ENCODE data around the gene ERMAP. TPM values are rescaled to one million over a fixed set of nuclear protein-coding genes. Genes with fewer than 3 reads are reported as not detected.
A peak's percentile ranks its signal among the peaks of the same experiment; 100 is the strongest.

The ERMAP gene
- total RNA-seq, 2 donors from 2014 or later = 6.4 to 8.9 TPM

- H3K9me3 ChIP-seq (ENCODE audit: control insufficient read depth, low read length, poor library complexity, severe bottlenecking) = no peaks in the 10 kb centered on the region
- Mint-ChIP-seq H3K27me3 (peaks cover 22% of the 10 kb centered on the region), H3K4me3 (no peak overlapping the region), H3K4me1 (no peaks in the 10 kb centered on the region), H3K27ac (no peak overlapping the region), H3K36me3 (ENCODE audit: low read depth) (no peaks in the 10 kb centered on the region)
- DNase-seq (no peak), ATAC-seq (no peak)
These were observed 63.5 kb downstream of the ERMAP start for GRCh38 chr1:42880384-42880783.

- no peak overlapping the region for H3K27ac Mint-ChIP-seq
- no peaks in the 10 kb centered on the region for H3K36me3 Mint-ChIP-seq (ENCODE audit: low read depth)
- H3K27me3 Mint-ChIP-seq = peaks cover 19% of the 10 kb centered on the region
- DNase-seq = no peak
- no peaks in the 10 kb centered on the region for H3K9me3 ChIP-seq (ENCODE audit: control insufficient read depth, low read length, poor library complexity, severe bottlenecking)
- no peaks in the 10 kb centered on the region for H3K4me1 Mint-ChIP-seq
- ATAC-seq = no peak
- no peak overlapping the region for H3K4me3 Mint-ChIP-seq
These were observed 69.3 kb downstream of the ERMAP start for GRCh38 chr1:42886046-42886739.

GRCh38 chr1:42886800-42887199 lies 69.9 kb downstream of the ERMAP start:
- no peaks in the 10 kb centered on the region for H3K9me3 ChIP-seq (ENCODE audit: control insufficient read depth, low read length, poor library complexity, severe bottlenecking)
- Mint-ChIP-seq H3K4me3 (no peak overlapping the region), H3K27ac (no peak overlapping the region), H3K36me3 (ENCODE audit: low read depth) (no peaks in the 10 kb centered on the region), H3K27me3 (peaks cover 19% of the 10 kb centered on the region), H3K4me1 (no peaks in the 10 kb centered on the region)
- DNase-seq (no peak), ATAC-seq (no peak)

- DNase-seq = no peak
- no peak for ATAC-seq
- Mint-ChIP-seq H3K36me3 (ENCODE audit: low read depth) (no peaks in the 10 kb centered on the region), H3K4me1 (no peaks in the 10 kb centered on the region), H3K27ac (no peak overlapping the region), H3K27me3 (peaks cover 19% of the 10 kb centered on the region), H3K4me3 (no peak overlapping the region)
- no peaks in the 10 kb centered on the region for H3K9me3 ChIP-seq (ENCODE audit: control insufficient read depth, low read length, poor library complexity, severe bottlenecking)
These were observed 70.4 kb downstream of the ERMAP start for GRCh38 chr1:42887366-42887765.

GRCh38 chr1:42888013-42888633 lies 71.2 kb downstream of the ERMAP start:
- Mint-ChIP-seq H3K4me1 (no peaks in the 10 kb centered on the region), H3K27me3 (peaks cover 19% of the 10 kb centered on the region), H3K4me3 (no peak overlapping the region), H3K36me3 (ENCODE audit: low read depth) (no peaks in the 10 kb centered on the region), H3K27ac (no peak overlapping the region)
- no peaks in the 10 kb centered on the region for H3K9me3 ChIP-seq (ENCODE audit: control insufficient read depth, low read length, poor library complexity, severe bottlenecking)
- DNase-seq = no peak
- no peak for ATAC-seq

- no peak for ATAC-seq
- Mint-ChIP-seq H3K36me3 (ENCODE audit: low read depth) (no peaks in the 10 kb centered on the region), H3K27ac (no peak overlapping the region), H3K4me3 (no peak overlapping the region), H3K4me1 (no peaks in the 10 kb centered on the region), H3K27me3 (peaks cover 17% of the 10 kb centered on the region)
- no peak for DNase-seq
- H3K9me3 ChIP-seq (ENCODE audit: control insufficient read depth, low read length, poor library complexity, severe bottlenecking) = no peaks in the 10 kb centered on the region
These were observed 72.3 kb downstream of the ERMAP start for GRCh38 chr1:42889264-42889663.

- H3K4me1 Mint-ChIP-seq = no peaks in the 10 kb centered on the region
- H3K9me3 ChIP-seq (ENCODE audit: control insufficient read depth, low read length, poor library complexity, severe bottlenecking) = no peaks in the 10 kb centered on the region
- H3K27me3 Mint-ChIP-seq = peaks cover 4% of the 10 kb centered on the region
- peak overlapping the region; percentile 57 for H3K27ac Mint-ChIP-seq
- DNase-seq = no peak
- no peak overlapping the region for H3K4me3 Mint-ChIP-seq
- ATAC-seq = no peak
- H3K36me3 Mint-ChIP-seq (ENCODE audit: low read depth) = no peaks in the 10 kb centered on the region
These were observed 74.7 kb downstream of the ERMAP start for GRCh38 chr1:42891465-42892138.

Other genes starting within 250 kb of the ERMAP start
- gene PPIH, start 158.7 kb upstream of the ERMAP start, total RNA-seq = 10 to 100 TPM; 31.1 to 39.2 TPM
- 100 to 1,000 TPM; 340 to 372 TPM for gene YBX1, start 134.7 kb upstream of the ERMAP start, total RNA-seq
- not detected for gene CLDN19, start 76.9 kb upstream of the ERMAP start, total RNA-seq
- gene P3H1, start 50.1 kb upstream of the ERMAP start, total RNA-seq = 10 to 100 TPM; 22.5 to 26.7 TPM
- 10 to 100 TPM; 14.8 to 15.5 TPM for gene C1orf50, start 49.9 kb upstream of the ERMAP start, total RNA-seq
- under 1 TPM; 0.42 to 0.47 TPM for gene TMEM269, start 32.1 kb upstream of the ERMAP start, total RNA-seq
- 10 to 100 TPM; 16.9 to 18.8 TPM for gene SVBP, start 275 bp downstream of the ERMAP start, total RNA-seq
- 1 to 10 TPM; 2.6 to 2.8 TPM for gene ZNF691, start 29.5 kb downstream of the ERMAP start, total RNA-seq
- 10 to 100 TPM; 63.7 to 79.0 TPM for gene SLC2A1, start 141.7 kb downstream of the ERMAP start, total RNA-seq